Left ventricle myocardium inferior (tissue), 1 donor: Measurements from ENCODE around the gene FAM120A. TPM values are rescaled to one million over a fixed set of nuclear protein-coding genes. Genes with fewer than 3 reads are reported as not detected.

Experiments
- DNase-seq: peaks from one replicate; pipeline ENCODE4 v3.0.0-alpha.2; 2020
- H3K27ac ChIP-seq: fragments of 200-600 bp; replicated peaks from 2 replicates; pipeline ENCODE4 v1.8.0; 2021
- H3K27me3 ChIP-seq: fragments of 200-600 bp; 2 replicates; pipeline ENCODE4 v1.8.0; 2021; ENCODE audit warnings: low read depth
- H3K36me3 ChIP-seq: fragments of 200-600 bp; 2 replicates; pipeline ENCODE4 v1.8.0; 2021
- H3K4me1 ChIP-seq: fragments of 200-600 bp; 2 replicates; pipeline ENCODE4 v1.8.0; 2021
- H3K4me3 ChIP-seq: fragments of 200-600 bp; 2 replicates; pipeline ENCODE4 v1.8.0; 2021; ENCODE audit warnings: mild to moderate bottlenecking, moderate library complexity
- H3K9me3 ChIP-seq: fragments of 200-600 bp; replicated peaks from 2 replicates; pipeline ENCODE4 v1.8.0; 2021
- CTCF ChIP-seq: fragments of 200-600 bp; IDR thresholded peaks from 2 replicates; pipeline ENCODE4 v1.8.0; 2021; ENCODE audit warnings: antibody characterized with exemption, mild to moderate bottlenecking, borderline replicate concordance
- intact Hi-C: fragments of 100-400 bp; cut with micrococcal nuclease; formaldehyde crosslinking; loops from one replicate; pipeline ENCODE4 v1.11.0; 2022
- long read RNA-seq: library from polyadenylated mRNA; unstranded; transcript quantifications from one replicate; pipeline ENCODE4 v2.0.0, GENCODE V29; 2021
- total RNA-seq: library from RNA; stranded (reverse); fragmentation: NEBNext Ultra II Directional; extraction: Animal tissue kit (Norgen Biotek cat#: 25700); gene quantifications from one replicate; pipeline ENCODE4 v1.2.1, GENCODE V29; 2021
- donor health status: DM: no; HTN: yes; CAD: no; lungs with severe emphysema.

Gene FAM120A, protein sequence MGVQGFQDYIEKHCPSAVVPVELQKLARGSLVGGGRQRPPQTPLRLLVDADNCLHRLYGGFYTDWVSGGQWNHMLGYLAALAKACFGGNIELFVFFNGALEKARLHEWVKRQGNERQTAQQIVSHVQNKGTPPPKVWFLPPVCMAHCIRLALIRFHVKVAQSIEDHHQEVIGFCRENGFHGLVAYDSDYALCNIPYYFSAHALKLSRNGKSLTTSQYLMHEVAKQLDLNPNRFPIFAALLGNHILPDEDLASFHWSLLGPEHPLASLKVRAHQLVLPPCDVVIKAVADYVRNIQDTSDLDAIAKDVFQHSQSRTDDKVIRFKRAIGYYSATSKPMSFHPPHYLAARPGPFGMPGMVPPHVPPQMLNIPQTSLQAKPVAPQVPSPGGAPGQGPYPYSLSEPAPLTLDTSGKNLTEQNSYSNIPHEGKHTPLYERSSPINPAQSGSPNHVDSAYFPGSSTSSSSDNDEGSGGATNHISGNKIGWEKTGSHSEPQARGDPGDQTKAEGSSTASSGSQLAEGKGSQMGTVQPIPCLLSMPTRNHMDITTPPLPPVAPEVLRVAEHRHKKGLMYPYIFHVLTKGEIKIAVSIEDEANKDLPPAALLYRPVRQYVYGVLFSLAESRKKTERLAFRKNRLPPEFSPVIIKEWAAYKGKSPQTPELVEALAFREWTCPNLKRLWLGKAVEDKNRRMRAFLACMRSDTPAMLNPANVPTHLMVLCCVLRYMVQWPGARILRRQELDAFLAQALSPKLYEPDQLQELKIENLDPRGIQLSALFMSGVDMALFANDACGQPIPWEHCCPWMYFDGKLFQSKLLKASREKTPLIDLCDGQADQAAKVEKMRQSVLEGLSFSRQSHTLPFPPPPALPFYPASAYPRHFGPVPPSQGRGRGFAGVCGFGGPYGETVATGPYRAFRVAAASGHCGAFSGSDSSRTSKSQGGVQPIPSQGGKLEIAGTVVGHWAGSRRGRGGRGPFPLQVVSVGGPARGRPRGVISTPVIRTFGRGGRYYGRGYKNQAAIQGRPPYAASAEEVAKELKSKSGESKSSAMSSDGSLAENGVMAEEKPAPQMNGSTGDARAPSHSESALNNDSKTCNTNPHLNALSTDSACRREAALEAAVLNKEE
- total RNA-seq = 104 TPM
- long read RNA-seq, full-length matches to known transcripts = 4 of 134 reads
- long read RNA-seq, partial matches to known transcripts = 118 of 134 reads
- long read RNA-seq, other reads (novel, unspliced or antisense) = 12 of 134 reads

DNA sequence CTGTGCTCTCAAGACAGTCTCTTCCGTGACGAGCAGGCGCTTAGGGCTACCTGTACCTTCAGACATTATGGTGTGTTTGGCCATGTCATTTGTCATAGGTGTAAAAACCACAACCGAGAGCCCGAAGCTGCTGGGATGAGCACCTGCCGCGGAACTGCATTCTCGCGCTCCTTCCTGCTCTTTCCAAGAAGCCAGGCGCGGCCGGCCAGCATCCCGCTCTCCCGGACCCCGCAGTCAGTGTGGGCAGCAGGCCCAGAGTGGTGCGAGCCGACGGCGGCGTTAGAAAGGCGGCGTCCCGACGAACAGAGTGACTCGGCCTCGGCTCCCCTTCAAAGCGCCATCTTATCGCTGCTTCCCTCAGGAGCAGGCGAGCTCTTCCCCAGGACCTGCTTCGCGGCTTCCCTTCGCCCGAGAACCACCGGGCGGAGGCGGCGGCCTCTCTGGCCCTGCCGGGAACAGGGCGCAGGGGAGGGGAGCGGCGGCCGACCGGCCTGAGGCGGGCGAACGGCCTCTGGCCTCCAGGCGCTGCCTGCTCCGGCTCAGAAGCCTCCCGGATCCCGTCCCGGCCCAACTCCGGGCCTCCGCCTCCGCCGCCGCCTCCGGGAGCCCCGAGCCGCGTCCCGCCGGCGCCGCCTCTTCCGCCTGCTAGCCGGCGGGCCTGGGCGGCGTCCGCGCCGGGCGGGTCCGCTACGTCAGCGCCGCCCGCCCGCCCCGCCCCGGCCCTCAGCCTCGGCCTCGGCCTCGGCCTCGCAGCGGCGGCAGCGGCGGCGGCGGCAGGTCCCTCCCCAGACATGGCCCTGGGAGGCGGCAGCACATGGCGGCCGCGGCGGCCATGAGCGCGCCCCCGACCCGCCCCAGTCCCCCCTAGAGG is at the start of gene FAM120A:
Gene FAM120A, plus strand, starts transcription at position 741 of the 871 bp plus-strand sequence. CDS start 231 bp downstream, outside the sequence.
- H3K36me3 ChIP-seq = peaks cover 38% of the 10 kb centered on the region
- H3K4me1 ChIP-seq = peaks cover 64% of the 10 kb centered on the region
- intact Hi-C loops = no loop called here

DNA sequence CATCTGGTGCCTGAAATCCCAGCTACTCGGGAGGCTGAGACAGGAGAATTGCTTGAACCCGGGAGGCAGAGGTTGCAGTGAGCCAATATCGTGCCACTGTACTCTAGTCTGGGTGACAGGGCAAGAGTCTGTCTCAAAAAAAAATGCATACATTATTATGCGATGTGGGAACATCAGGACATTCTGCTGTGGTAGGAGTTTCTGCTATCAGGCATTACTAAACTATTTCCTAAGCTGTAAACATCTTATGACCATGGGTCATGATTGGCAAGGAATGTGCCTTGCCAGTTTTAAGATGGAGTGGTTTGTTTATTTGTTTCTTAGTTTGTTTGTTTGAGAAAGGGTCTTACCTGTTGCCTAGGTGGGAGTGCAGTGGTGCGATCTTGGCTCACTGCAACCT is 45.1 kb upstream of the FAM120A start:
- H3K36me3 ChIP-seq = no peaks in the 10 kb centered on the region
- no peak overlapping the region for H3K4me3 ChIP-seq
- H3K27ac ChIP-seq = no peak overlapping the region
- TF ChIP-seq CTCF = no peak
- no peaks in the 10 kb centered on the region for H3K9me3 ChIP-seq
- peaks cover 13% of the 10 kb centered on the region for H3K27me3 ChIP-seq
- intact Hi-C loops = no loop called here
- no peak for DNase-seq
- no peaks in the 10 kb centered on the region for H3K4me1 ChIP-seq

More for the DNA sequence above, at the start of gene FAM120A:
- H3K27ac ChIP-seq = peak within 1 kb of the TSS; percentile 98
- peak within 1 kb of the TSS; percentile 94 for H3K4me3 ChIP-seq
- no peaks in the 10 kb centered on the region for H3K9me3 ChIP-seq
- no peaks in the 10 kb centered on the region for H3K27me3 ChIP-seq
- DNase-seq = peak; percentile 73
- TF ChIP-seq CTCF = no peak

DNA sequence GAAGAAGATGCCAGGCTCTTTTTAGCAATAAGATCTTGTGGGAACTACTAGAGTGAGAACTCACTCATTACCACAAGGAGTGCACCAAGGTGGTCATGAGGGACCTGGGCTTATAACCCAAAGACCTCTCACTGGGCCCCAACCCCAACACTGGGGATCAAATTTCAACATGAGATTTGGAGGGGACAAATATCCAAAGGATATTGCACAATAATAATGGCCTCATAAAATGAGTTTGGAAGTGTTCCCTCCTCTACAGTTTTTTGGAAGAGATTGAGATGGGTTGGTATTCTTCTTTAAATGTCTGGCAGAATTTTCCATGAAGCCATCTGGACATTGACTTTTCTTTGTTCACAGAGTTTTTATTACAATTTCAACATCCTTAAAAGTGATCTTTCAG is 38.0 kb upstream of the FAM120A start:
- Histone ChIP-seq H3K4me1 (no peaks in the 10 kb centered on the region), H3K4me3 (no peak overlapping the region), H3K9me3 (peaks cover 21% of the 10 kb centered on the region), H3K36me3 (no peaks in the 10 kb centered on the region), H3K27me3 (peaks cover 19% of the 10 kb centered on the region), H3K27ac (no peak overlapping the region)
- DNase-seq = no peak
- no peak for TF ChIP-seq CTCF
- intact Hi-C loops = no loop called here

GRCh38 chr9:93415176-93415690 is 36.3 kb upstream of the FAM120A start:
- no peak overlapping the region for H3K4me3 ChIP-seq
- intact Hi-C loops = no loop called here
- no peaks in the 10 kb centered on the region for H3K36me3 ChIP-seq

More at GRCh38 chr9:93415176-93415690, 36.3 kb upstream of the FAM120A start:
- Histone ChIP-seq H3K27ac (no peak overlapping the region), H3K4me1 (no peaks in the 10 kb centered on the region), H3K27me3 (peaks cover 10% of the 10 kb centered on the region), H3K9me3 (peaks cover 36% of the 10 kb centered on the region)
- no peak for TF ChIP-seq CTCF
- DNase-seq = no peak
